Measurements from ENCODE around the gene NIT1.

DNA sequence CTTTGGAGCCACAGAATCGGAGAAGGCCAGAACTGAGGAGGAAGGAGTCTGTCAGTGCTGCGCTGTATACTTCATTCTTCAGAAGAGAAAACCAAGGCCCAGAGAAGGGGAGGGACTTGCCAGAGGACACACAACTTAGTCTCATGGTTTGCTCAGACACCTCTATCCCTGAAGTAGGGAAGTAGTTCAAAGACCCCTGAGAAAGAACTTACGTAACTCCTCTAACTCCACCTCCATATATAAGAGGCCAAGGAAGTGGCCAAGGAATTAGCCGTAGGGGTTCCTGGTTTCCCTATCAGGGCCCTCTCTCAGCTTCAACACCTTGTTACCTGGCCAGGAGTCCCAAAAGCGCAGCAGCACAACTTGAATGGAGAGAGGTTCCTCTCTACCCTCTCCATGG, 28.0 kb upstream of the NIT1 start:
- TF ChIP-seq CTCF (conservative IDR thresholded peaks at IDR 0.05) (no peak), ZFX (IDR thresholded peaks at IDR 0.05) (no peak)

Measured in C4-2B (cell line).